ENCODE results near the gene PMM2. TPM values are rescaled to one million over a fixed set of nuclear protein-coding genes. Genes with fewer than 3 reads are reported as not detected.

Gene PMM2
- total RNA-seq, 1 donor from 2014 or later: 61.1 TPM

DNA sequence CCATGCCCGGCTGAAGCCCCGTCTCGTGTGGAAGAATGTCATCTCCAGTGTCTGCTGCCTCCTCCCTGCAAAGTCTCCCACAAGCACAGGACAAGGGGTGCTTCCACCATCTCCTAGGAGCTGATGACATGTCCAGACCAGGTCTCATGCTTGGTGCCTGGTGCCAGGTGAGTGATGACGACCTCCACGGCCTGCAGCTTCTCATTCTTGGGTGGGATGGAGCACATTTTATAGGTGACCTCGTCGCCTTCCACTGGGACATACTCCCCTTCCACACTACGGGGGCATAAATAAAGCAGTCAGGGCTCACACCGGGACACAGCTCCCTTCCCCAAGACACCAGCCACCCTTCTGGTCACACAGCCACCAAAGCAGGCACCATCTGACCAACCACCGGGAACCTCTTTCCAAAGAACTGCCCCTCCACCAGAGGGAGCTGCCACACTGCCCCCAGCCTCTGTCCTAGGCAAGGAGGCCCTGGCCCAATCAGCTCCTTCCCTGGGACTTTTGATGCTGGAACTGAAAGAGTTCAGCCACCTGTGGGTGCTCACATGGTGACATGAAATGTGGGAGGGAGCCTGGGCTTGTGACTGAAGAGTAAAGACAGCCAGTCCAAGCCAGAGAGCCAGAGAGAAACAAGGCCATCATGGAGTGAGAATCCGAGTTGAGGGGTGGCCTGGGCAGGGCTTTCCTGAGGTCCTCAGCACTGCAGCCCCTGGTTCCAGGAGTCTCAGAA is 57.6 kb downstream of the PMM2 start:
- Mint-ChIP-seq H3K27ac (no peak overlapping the region), H3K36me3 (ENCODE audit: low read depth) (peaks cover 69% of the 10 kb centered on the region), H3K4me3 (no peak overlapping the region), H3K4me1 (peaks cover 20% of the 10 kb centered on the region), H3K27me3 (no peaks in the 10 kb centered on the region), H3K9me3 (no peaks in the 10 kb centered on the region)
- DNase-seq: no peak
- no peak for ATAC-seq (ENCODE audit: low read depth)
- TF ChIP-seq, protein P1, sequence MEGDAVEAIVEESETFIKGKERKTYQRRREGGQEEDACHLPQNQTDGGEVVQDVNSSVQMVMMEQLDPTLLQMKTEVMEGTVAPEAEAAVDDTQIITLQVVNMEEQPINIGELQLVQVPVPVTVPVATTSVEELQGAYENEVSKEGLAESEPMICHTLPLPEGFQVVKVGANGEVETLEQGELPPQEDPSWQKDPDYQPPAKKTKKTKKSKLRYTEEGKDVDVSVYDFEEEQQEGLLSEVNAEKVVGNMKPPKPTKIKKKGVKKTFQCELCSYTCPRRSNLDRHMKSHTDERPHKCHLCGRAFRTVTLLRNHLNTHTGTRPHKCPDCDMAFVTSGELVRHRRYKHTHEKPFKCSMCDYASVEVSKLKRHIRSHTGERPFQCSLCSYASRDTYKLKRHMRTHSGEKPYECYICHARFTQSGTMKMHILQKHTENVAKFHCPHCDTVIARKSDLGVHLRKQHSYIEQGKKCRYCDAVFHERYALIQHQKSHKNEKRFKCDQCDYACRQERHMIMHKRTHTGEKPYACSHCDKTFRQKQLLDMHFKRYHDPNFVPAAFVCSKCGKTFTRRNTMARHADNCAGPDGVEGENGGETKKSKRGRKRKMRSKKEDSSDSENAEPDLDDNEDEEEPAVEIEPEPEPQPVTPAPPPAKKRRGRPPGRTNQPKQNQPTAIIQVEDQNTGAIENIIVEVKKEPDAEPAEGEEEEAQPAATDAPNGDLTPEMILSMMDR (IDR thresholded peaks at IDR 0.05): no peak
- POLR2A ChIA-PET: interaction anchor here (0.6 kb wide), 2 partner anchors 176 to 1333 kb away, joined by 3 to 6 read pairs; no protein-coding TSS in a partner anchor
- intact Hi-C loops (cut with micrococcal nuclease): no loop called here
- CTCF ChIA-PET: no interaction called here

DNA sequence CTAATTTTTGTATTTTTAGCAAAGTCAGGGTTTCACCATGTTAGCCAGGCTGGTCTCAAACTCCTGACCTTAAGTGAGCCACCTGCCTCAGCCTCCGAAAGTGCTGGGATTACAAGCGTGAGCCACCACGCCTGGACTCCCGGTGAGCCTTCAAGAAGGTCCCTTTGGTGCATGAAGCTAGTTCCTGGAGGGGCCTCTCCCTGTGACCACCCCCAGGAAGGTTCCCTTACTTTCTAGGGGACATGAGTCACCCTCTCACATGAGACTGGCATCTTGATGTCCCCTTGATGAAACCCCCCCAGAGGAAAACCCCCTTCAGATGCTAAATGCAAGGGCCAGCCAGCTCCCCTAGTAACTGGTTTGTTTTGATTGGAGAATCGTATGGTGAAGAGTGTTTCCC is 58.3 kb downstream of the PMM2 start:
- peaks cover 19% of the 10 kb centered on the region for H3K4me1 Mint-ChIP-seq
- TF ChIP-seq, protein P1 (IDR thresholded peaks at IDR 0.05): no peak
- H3K4me3 Mint-ChIP-seq: no peak overlapping the region
- POLR2A ChIA-PET: interaction anchor here (0.6 kb wide), 1 partner anchor 58 kb away, joined by 6 read pairs; no protein-coding TSS in a partner anchor
- intact Hi-C loops (cut with micrococcal nuclease): no loop called here
- no peak overlapping the region for H3K27ac Mint-ChIP-seq
- H3K27me3 Mint-ChIP-seq: no peaks in the 10 kb centered on the region
- CTCF ChIA-PET: no interaction called here
- no peaks in the 10 kb centered on the region for H3K9me3 Mint-ChIP-seq
- DNase-seq (no peak), ATAC-seq (ENCODE audit: low read depth) (no peak)
- H3K36me3 Mint-ChIP-seq (ENCODE audit: low read depth): peaks cover 66% of the 10 kb centered on the region

DNA sequence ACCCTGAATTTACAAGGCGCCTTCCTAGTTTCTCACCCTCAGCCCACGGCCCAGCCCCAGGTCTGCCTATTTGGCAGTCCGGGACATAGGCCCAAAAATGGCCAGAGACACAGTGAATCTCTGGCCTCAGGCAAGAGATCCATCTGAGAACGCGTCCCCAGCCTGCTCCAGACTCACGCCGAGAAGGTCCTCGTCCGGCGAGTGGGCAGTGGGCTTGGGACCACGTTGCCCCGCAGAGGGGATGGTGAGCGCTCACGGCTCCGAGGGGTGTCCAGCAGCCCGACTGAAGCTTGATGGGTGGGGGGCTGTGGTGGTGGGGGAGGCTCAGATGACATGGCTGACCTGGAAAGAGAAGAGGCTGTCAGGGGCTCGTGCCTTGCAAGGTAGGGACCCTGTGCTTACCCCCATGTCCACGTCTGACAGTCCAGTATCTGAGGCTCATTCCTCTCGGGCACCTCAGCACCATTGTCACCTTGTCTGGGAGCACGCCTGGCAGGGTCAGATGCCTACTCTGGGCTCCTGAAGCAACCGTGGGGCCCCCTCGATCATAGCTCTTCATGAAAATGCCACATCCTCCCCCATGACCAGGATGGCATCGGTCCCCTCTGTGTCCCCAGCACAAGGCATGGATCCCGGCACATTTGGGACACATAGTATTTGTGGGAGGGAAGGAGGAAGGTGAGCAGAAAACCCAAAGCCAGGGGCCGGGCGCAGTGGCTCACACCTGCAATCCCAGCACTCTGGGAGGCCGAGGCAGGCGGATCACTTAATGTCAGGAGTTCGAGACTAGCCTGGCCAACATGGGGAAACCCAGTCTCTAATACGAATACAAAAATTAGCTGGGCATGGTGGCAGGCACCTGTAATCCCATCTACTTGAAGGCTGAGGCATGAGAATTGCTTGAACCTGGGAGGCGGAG is 61.6 kb downstream of the PMM2 start:
- Mint-ChIP-seq H3K4me3 (no peak overlapping the region), H3K27ac (no peak overlapping the region), H3K4me1 (peaks cover 26% of the 10 kb centered on the region), H3K27me3 (no peaks in the 10 kb centered on the region), H3K9me3 (no peaks in the 10 kb centered on the region), H3K36me3 (ENCODE audit: low read depth) (peaks cover 44% of the 10 kb centered on the region)
- POLR2A ChIA-PET: interaction anchor here (1.1 kb wide), 1 partner anchor 10 kb away, joined by 4 read pairs; the partner anchor contains the start of gene CARHSP1
- intact Hi-C loops (cut with micrococcal nuclease): no loop called here
- TF ChIP-seq, protein P1 (IDR thresholded peaks at IDR 0.05): no peak
- DNase-seq: no peak
- no peak for ATAC-seq (ENCODE audit: low read depth)
- CTCF ChIA-PET: no interaction called here

DNA sequence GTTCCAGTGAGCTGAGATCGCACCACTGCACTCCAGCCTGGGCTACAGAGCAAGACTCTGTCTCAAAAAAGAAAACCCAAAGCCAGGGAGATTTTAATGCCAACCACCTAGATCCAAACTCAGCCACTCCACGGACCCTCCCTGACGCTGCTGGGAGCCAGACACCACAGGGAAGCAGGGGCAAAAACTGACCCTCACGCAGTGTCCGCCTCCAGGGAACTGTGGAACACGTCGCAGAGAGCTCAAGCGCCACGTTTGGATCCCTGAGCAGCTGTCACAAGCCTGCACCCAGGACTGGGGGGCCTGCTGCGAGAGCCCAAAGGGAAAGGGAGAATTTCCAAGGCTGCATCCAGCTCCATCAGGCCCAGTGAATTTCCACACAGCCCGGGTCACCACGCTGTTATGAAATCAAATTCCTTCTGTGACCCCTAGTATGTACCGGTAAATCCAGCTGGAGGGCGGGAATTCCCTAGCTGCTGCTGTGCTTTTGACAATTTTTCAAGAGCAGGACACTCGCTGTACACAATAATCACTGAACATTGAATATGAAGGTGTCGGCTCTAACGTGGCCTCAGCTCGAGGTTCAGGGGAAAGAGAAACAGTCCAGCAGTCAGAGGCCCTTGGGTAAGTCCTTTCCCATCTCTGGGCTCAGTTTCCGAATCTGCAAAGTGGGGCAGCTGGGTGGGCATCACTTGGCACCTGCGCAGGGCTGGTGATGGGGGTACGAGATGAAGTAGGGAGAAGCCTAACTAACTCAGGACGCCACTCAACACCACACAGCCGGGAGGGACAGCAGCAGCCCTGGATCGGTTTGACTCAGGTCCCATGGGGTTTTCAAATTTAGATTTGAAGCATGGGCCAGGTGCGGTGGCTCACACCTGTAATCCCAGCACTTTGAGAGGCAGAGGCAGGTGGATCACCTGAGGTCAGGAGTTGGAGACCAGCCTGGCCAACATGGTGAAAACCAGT is 62.6 kb downstream of the PMM2 start:
- POLR2A ChIA-PET: interaction anchor here (1.1 kb wide), 1 partner anchor 9 kb away, joined by 4 read pairs; the partner anchor contains the start of gene CARHSP1
- ATAC-seq (ENCODE audit: low read depth) (no peak), DNase-seq (no peak)
- no peaks in the 10 kb centered on the region for H3K27me3 Mint-ChIP-seq
- peaks cover 35% of the 10 kb centered on the region for H3K4me1 Mint-ChIP-seq
- H3K27ac Mint-ChIP-seq: no peak overlapping the region
- intact Hi-C loops (cut with micrococcal nuclease): no loop called here
- CTCF ChIA-PET: no interaction called here
- no peak overlapping the region for H3K4me3 Mint-ChIP-seq
- no peaks in the 10 kb centered on the region for H3K9me3 Mint-ChIP-seq
- TF ChIP-seq, protein P1 (IDR thresholded peaks at IDR 0.05): no peak
- H3K36me3 Mint-ChIP-seq (ENCODE audit: low read depth): peaks cover 38% of the 10 kb centered on the region
